Muscle of back (tissue), 11 donors: ENCODE results near the gene ZMYM4. TPM values are rescaled to one million over a fixed set of nuclear protein-coding genes. Genes with fewer than 3 reads are reported as not detected.
A peak's percentile ranks its signal among the peaks of the same experiment; 100 is the strongest.

Experiments
- DNase-seq, 3 donors: peaks; one replicate each; pipeline versions ENCODE4 v3.0.0 to v3.0.0-alpha.2; 2013
- polyA plus RNA-seq, 10 donors: library from polyadenylated mRNA; unstranded; fragments of 120-200 nt; gene quantifications; one replicate each; pipeline ENCODE4 v1.2.1, GENCODE V29; 2013; ENCODE audit not compliant: insufficient read length in 10 of 10

Gene ZMYM4
- polyA plus RNA-seq, 10 donors: 33.3 to 48.1 (median 40.5) TPM

DNA sequence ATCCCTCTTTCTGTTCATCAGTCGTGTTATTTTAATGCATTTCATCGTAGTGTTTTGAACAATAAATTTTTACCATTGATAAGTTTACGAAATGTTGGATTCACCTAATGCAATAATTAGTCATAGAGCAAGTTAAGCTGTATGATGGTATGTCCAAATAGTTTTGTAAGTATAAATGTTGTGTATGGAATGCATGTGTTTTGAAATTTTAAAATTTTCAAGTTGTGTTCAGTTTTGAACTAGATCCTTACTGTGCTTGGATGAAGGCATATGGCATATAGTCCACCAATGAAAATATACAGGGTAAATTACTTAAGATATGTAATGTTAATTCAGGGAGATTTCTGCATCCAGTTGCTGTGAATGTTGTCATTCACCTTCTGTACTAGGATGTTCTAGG lies 2.3 kb downstream of the ZMYM4 start:
- no peak for DNase-seq

DNA sequence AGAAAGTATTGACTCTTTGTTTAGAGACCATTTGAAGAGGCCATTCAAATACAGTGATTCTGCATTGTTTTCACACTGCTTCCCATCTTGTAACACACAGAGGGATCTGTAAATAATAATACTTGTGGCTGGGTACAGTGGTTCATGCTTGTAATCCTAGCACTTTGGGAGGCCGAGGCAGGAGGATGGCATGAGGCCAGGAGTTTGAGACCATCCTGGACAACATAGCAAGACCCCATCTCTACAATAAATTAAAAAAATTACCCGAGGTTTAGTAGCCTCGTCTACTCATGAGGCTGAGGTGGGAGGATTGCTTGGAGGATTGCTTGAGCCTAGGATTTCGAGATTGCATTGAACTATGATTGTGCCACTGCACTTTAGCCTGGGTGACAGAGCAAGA lies 5.7 kb downstream of the ZMYM4 start:
- no peak for DNase-seq

GRCh38 chr1:35278886-35279554 lies 10.5 kb downstream of the ZMYM4 start:
- DNase-seq: no peak

DNA sequence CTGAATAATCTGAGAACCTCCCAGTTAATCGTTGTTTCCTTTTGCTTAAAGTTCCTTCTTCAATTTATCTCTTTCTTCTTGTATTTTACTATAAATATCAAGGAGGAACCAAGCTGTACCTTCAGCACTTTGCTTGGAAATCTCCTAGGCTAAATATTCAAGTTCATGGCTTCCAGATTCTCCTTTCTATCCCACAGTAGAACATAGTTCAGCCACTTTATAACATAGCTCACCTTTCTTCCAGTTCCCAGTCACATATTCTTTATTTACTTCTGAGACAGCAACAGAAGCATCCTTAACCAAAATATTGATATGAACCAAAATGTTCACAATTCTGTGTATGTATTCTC lies 11.0 kb downstream of the ZMYM4 start:
- no peak for DNase-seq

GRCh38 chr1:35280006-35280405 lies 11.5 kb downstream of the ZMYM4 start:
- DNase-seq: no peak

DNA sequence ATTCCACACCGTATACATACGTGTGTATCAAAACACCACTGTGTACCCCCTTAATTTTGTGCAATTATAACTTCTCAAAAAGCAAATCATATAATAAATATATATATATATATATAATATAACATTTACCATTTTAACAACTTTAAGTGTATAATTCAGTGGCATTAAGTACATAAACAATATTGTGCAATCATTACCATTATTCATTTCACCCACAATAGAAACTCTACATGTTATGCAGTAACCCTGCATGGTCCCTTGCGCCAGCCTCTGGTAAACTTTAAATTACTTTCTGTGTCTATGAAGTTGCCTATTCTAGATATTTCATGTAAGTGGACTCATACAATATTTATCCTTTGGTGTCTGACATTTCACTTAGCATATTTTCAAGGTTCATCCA lies 13.1 kb downstream of the ZMYM4 start:
- DNase-seq: no peak

DNA sequence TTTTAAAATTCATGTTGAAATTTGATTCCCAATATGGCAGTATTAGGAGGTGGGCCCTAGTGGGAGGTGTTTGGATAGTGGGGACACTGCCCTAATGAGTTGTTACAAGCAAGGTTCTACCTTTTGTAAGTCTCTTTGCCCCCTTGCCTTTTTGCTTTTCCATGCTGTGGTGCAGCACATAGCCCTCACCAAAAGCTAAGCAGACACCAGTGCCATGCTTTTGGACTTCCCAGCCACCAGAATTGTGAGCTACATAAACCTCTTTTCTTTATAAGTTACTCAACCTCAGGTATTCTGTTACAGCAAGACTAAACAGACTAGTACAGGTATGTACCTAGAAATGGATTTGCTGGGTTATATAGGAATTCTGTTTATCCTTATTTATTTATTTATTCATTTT lies 13.7 kb downstream of the ZMYM4 start:
- no peak for DNase-seq

GRCh38 chr1:35284852-35285251 lies 16.3 kb downstream of the ZMYM4 start:
- DNase-seq: no peak

DNA sequence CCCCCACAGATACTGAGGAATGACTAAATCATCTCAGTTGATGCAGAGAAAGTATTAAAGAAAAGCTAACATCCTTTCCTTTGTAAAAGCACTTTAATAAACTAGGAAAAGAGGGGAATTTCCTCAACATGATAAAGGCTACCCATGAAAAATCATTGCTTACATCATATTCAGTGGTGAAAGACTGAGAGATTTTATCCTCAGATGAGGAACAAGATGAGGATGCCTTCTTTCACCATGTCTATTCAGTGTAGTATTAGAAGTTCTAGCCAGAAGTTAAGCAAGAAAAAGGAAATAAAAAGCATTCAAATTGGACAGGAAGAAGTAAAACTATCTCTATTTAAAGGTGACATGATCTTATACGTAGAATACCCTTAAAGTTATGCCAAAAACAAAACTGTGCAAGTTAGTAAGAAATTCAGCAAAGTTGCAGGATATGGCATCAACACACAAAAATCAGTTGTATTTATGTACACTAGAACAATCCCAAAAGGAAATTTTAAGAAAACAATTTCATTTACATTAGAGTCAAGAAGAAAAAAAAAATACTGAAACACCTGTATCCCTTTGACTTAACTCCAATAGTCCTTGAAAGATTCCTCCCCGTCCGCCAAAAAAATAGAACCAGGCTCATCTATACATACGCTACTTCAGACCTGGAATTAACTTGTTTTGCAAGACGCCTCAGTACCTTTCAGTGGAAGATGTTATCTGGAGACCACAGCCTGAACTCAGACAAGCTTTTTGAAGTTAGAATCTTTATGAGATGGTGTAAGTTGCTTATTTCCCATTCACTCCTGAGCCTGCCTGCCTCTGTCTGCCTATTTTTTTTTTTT lies 17.5 kb downstream of the ZMYM4 start:
- no peak for DNase-seq

GRCh38 chr1:35287807-35288640 lies 19.5 kb downstream of the ZMYM4 start:
- DNase-seq: peak in 1 of 3 donors; percentile 20

GRCh38 chr1:35288761-35289160 lies 20.3 kb downstream of the ZMYM4 start:
- DNase-seq: peak in 1 of 3 donors; percentile 7

- DNase-seq: no peak
These were observed 21.9 kb downstream of the ZMYM4 start for GRCh38 chr1:35290452-35290851.

GRCh38 chr1:35294809-35295208 lies 26.3 kb downstream of the ZMYM4 start:
- DNase-seq: no peak

DNA sequence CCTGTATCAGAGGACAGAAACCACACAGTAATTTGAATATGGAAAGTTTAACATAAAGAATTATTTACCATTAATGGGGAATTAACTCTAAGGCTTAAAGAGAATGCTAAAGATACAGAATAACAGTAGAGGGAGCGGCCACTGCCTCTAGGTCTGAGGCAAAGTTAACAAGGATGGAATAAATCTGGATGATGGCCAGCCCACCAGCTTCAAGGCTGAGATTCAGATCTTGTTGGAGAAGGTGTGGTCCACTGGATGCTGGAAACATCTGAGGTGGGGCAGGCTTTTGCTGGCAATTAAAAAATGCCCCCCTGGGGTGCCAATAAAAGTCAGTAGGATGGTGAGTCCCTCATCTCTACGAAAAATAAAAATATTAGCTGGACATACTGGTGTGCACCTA lies 29.4 kb downstream of the ZMYM4 start:
- no peak for DNase-seq

- DNase-seq: peak; percentile 17 to 45 (median 18)
These were observed 30.0 kb downstream of the ZMYM4 start for GRCh38 chr1:35298464-35298863.

- no peak for DNase-seq
These were observed 31.9 kb downstream of the ZMYM4 start for GRCh38 chr1:35300376-35300775.

GRCh38 chr1:35301674-35302392 lies 33.3 kb downstream of the ZMYM4 start:
- no peak for DNase-seq

DNA sequence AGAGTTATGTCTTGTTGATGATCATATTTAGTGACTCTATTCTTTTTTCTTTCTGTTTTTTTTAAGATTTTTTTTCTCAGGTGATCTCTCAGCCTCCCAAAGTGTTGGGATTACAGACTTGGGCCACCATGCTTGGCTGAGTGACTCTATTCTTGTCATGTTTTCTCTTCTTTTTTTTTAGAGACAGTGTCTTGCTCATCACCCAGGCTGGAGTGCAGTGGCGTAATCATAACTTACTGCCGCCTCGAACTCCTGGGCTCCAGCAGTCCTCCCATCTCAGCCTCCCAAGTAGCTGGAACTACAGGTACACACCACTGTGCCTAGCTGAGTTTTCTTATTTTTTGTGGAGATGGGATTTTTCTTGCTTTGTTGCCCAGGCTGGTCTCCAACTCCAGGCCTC lies 36.9 kb downstream of the ZMYM4 start:
- no peak for DNase-seq

GRCh38 chr1:35315649-35316048 lies 47.1 kb downstream of the ZMYM4 start:
- DNase-seq: no peak

GRCh38 chr1:35316264-35316663 lies 47.8 kb downstream of the ZMYM4 start:
- no peak for DNase-seq

DNA sequence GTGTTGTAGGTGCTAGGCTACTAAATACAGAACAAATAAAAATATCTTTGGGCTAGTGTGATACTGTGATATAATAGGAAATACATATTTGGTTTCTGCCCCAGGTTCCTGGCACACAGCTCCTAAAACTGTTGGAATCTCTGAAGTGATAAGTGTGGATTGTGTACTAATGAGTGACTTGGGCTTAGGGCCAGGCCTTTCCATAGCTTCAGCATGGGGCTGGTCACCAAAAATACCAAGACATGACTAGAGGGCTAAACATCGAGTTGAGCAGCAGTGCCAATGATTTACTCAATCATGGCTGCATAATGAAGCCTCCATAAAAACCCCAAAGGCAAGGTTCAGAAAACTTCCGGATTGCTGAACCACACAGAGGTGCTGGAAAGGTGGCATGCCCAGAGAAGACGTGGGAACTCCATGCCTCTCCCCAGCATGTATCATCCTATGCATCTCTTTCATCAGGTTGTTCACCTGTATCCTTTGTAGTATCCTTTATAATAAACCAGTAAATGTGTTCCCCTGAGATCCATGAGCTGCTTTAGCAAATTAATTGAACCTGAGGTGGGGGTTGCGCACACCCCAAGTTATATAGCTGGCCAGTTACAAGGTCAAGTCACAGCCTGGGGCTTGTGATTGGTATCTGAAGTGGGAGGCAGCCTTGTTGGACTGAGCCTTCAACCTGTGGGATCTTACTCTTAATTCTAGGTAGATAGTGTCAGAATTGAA lies 51.6 kb downstream of the ZMYM4 start:
- DNase-seq: peak in 1 of 3 donors; percentile 7
